ENCODE measurements around the gene TUBB6.

- no peak for TF ChIP-seq CTCF (conservative IDR thresholded peaks at IDR 0.05 in 1 of 2, IDR thresholded peaks at IDR 0.05 in 1 of 2; ENCODE audit: extremely low read depth in 1 of 2, insufficient read depth in 1 of 2, low read depth in 1 of 2, low read length in 2 of 2)
- TF ChIP-seq EZH2 (IDR thresholded peaks at IDR 0.05; ENCODE audit: borderline replicate concordance, low read length) = no peak
These were observed 17.1 kb downstream of the TUBB6 start for GRCh38 chr18:12324991-12325725.

Measured in mammary epithelial cell (primary cell).